Panc1 (cell line): Measurements from ENCODE around the gene IPO11.

Experiments
- CTCF ChIP-seq: fragments of 450-650 bp; IDR thresholded peaks from 2 replicates; pipeline ENCODE4 v1.5.1; 2017; ENCODE audit warnings: mild to moderate bottlenecking
- POLR2AphosphoS5 ChIP-seq: IDR thresholded peaks from 2 replicates; pipeline ENCODE4 v1.6.1; 2012; ENCODE audit warnings: mild to moderate bottlenecking, low read depth, low read length, moderate library complexity
- TCF7L2 ChIP-seq: IDR thresholded peaks from 2 replicates; pipeline ENCODE4 v1.6.1; 2011; ENCODE audit warnings: mild to moderate bottlenecking, low read depth, low read length, inconsistent platforms
- TF ChIP-seq, protein P1 (sequence below), 2 experiments: IDR thresholded peaks; 2 replicates each; pipeline ENCODE4 v1.6.1; 2011 to 2012; ENCODE audit warnings: low read depth in 2 of 2, control low read depth in 1 of 2, low read length in 1 of 2, mild to moderate bottlenecking in 1 of 2, moderate library complexity in 1 of 2; ENCODE audit not compliant: insufficient read depth in 1 of 2

- TF ChIP-seq TCF7L2, result 0 out of 2 replicates have a peak, but pooled peaks have one; percentile 30
- no peak for TF ChIP-seq CTCF
- peak; percentile 91 for TF ChIP-seq POLR2AphosphoS5
- TF ChIP-seq, protein P1, sequence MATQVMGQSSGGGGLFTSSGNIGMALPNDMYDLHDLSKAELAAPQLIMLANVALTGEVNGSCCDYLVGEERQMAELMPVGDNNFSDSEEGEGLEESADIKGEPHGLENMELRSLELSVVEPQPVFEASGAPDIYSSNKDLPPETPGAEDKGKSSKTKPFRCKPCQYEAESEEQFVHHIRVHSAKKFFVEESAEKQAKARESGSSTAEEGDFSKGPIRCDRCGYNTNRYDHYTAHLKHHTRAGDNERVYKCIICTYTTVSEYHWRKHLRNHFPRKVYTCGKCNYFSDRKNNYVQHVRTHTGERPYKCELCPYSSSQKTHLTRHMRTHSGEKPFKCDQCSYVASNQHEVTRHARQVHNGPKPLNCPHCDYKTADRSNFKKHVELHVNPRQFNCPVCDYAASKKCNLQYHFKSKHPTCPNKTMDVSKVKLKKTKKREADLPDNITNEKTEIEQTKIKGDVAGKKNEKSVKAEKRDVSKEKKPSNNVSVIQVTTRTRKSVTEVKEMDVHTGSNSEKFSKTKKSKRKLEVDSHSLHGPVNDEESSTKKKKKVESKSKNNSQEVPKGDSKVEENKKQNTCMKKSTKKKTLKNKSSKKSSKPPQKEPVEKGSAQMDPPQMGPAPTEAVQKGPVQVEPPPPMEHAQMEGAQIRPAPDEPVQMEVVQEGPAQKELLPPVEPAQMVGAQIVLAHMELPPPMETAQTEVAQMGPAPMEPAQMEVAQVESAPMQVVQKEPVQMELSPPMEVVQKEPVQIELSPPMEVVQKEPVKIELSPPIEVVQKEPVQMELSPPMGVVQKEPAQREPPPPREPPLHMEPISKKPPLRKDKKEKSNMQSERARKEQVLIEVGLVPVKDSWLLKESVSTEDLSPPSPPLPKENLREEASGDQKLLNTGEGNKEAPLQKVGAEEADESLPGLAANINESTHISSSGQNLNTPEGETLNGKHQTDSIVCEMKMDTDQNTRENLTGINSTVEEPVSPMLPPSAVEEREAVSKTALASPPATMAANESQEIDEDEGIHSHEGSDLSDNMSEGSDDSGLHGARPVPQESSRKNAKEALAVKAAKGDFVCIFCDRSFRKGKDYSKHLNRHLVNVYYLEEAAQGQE (IDR thresholded peaks at IDR 0.05; ENCODE audit: insufficient read depth in 1 of 2, low read depth in 2 of 2, low read length in 1 of 2), result no peak
These were observed 8.9 kb upstream of the IPO11 start, which contains the start of gene DIMT1 for GRCh38 chr5:62403411-62404250.
